ENCODE results near the gene ADIPOR2. TPM values are rescaled to one million over a fixed set of nuclear protein-coding genes. Genes with fewer than 3 reads are reported as not detected.

Gene ADIPOR2
- polyA plus RNA-seq, 2 of the 4 experiments (the other 2 are of a cell fraction), result 60.4 to 65.4 TPM

- Histone ChIP-seq H3K9me3 (no peaks in the 10 kb centered on the region), H3K4me3 (no peak overlapping the region), H3K27ac (no peak overlapping the region), H3K4me2 (no peak overlapping the region), H3K4me1 (peaks cover 10% of the 10 kb centered on the region)
- WGBS (ENCODE audit: missing lambda C conversion rate), result 85% methylated on average over 6 of the region's 6 CpGs
- no peak for ATAC-seq
- CTCF ChIA-PET, result interaction anchor here (0.5 to 14.6 kb wide), 9 partner anchors 9 to 784 kb away, joined by 3 to 324 read pairs (median 3); no protein-coding TSS in a partner anchor
- TF ChIP-seq EHMT2 (IDR thresholded peaks at IDR 0.05; ENCODE audit: low read depth) (no peak), ZNF302 (CRISPR knock-in tag; IDR thresholded peaks at IDR 0.05) (no peak), HOXB13 (CRISPR knock-in tag; IDR thresholded peaks at IDR 0.05; ENCODE audit: low read depth) (no peak), ZFP36 (IDR thresholded peaks at IDR 0.05; ENCODE audit: borderline replicate concordance, partially characterized antibody) (no peak), HOXB5 (CRISPR knock-in tag; IDR thresholded peaks at IDR 0.05) (no peak), PBX3 (IDR thresholded peaks at IDR 0.05) (no peak), ZSCAN20 (CRISPR knock-in tag; IDR thresholded peaks at IDR 0.05) (no peak), HEYL (CRISPR knock-in tag; IDR thresholded peaks at IDR 0.05) (no peak), TFCP2L1 (CRISPR knock-in tag; IDR thresholded peaks at IDR 0.05) (no peak), JUN (IDR thresholded peaks at IDR 0.05) (no peak)
- POLR2A ChIA-PET, result no interaction called here
- DNase-seq (ENCODE audit: low read depth in 1 of 2, low spot score in 1 of 2), result no peak
- FAIRE-seq, result no peak
These were observed 107.8 kb downstream of the ADIPOR2 start for GRCh38 chr12:1798641-1799020.

GRCh38 chr12:1799051-1799881 lies 108.4 kb downstream of the ADIPOR2 start:
- TF ChIP-seq RFX5 (IDR thresholded peaks at IDR 0.05), result no peak
- no peak for TF ChIP-seq ELK1 (IDR thresholded peaks at IDR 0.05; ENCODE audit: low read depth, low read length)
- no peak for TF ChIP-seq ZC3H11A (IDR thresholded peaks at IDR 0.05)
- TF ChIP-seq POLR2AphosphoS2 (conservative IDR thresholded peaks at IDR 0.05; ENCODE audit: low read length), result no peak
- no peak for TF ChIP-seq EHMT2 (IDR thresholded peaks at IDR 0.05; ENCODE audit: low read depth)
- no peak for TF ChIP-seq BHLHE40 (IDR thresholded peaks at IDR 0.05; ENCODE audit: low read depth, low read length)
- FAIRE-seq (no peak), ATAC-seq (no peak), DNase-seq (ENCODE audit: low read depth in 1 of 2, low spot score in 1 of 2) (no peak)
- Histone ChIP-seq H3K4me2 (no peak overlapping the region), H3K4me3 (no peak overlapping the region), H3K9me3 (no peaks in the 10 kb centered on the region), H3K27ac (no peak overlapping the region), H3K4me1 (peaks cover 10% of the 10 kb centered on the region)
- POLR2A ChIA-PET, result no interaction called here
- CTCF ChIA-PET, result interaction anchor here (0.8 to 14.6 kb wide), 10 partner anchors 8 to 784 kb away, joined by 3 to 324 read pairs (median 3); no protein-coding TSS in a partner anchor
- whole genome bisulfite sequencing (ENCODE audit: missing lambda C conversion rate), result 82% methylated on average over 21 of the region's 21 CpGs

GRCh38 chr12:1799882-1800400 lies 109.1 kb downstream of the ADIPOR2 start:
- no peak for ATAC-seq
- WGBS (ENCODE audit: missing lambda C conversion rate), result 54% methylated on average over 11 of the region's 12 CpGs
- no peak overlapping the region for H3K4me2 ChIP-seq
- no peak for DNase-seq (ENCODE audit: low read depth in 1 of 2, low spot score in 1 of 2)
- H3K4me3 ChIP-seq, result no peak overlapping the region
- peaks cover 13% of the 10 kb centered on the region for H3K4me1 ChIP-seq
- no peak overlapping the region for H3K27ac ChIP-seq
- ChIA-PET POLR2A (no interaction called here), CTCF (interaction anchor here (0.6 to 14.6 kb wide), 5 partner anchors 9 to 783 kb away, joined by 3 to 324 read pairs (median 3); no protein-coding TSS in a partner anchor)
- H3K9me3 ChIP-seq, result no peaks in the 10 kb centered on the region
- no peak for FAIRE-seq
- TF ChIP-seq HDAC2 (IDR thresholded peaks at IDR 0.05) (no peak), CBX2 (IDR thresholded peaks at IDR 0.05; ENCODE audit: borderline replicate concordance, low read depth) (no peak), TFCP2L1 (CRISPR knock-in tag; IDR thresholded peaks at IDR 0.05) (no peak), CHD4 (IDR thresholded peaks at IDR 0.05; ENCODE audit: borderline replicate concordance) (no peak), CTCF (IDR thresholded peaks at IDR 0.05) (no peak), NPAS2 (CRISPR knock-in tag; IDR thresholded peaks at IDR 0.05; ENCODE audit: borderline replicate concordance) (no peak), CBX8 (IDR thresholded peaks at IDR 0.05) (no peak), HOXB5 (CRISPR knock-in tag; IDR thresholded peaks at IDR 0.05) (no peak), JUNB (IDR thresholded peaks at IDR 0.05) (no peak), MYC (IDR thresholded peaks at IDR 0.05; ENCODE audit: borderline replicate concordance, low read length) (no peak), GATA3 (IDR thresholded peaks at IDR 0.05; ENCODE audit: borderline replicate concordance) (no peak), CHD2 (IDR thresholded peaks at IDR 0.05; ENCODE audit: low read length, partially characterized antibody) (no peak), HMGXB4 (CRISPR knock-in tag; IDR thresholded peaks at IDR 0.05; ENCODE audit: borderline replicate concordance) (no peak), FOSB (CRISPR knock-in tag; IDR thresholded peaks at IDR 0.05) (no peak), KDM1A (IDR thresholded peaks at IDR 0.05; ENCODE audit: low read depth) (no peak), KDM5A (IDR thresholded peaks at IDR 0.05) (no peak), BHLHE40 (IDR thresholded peaks at IDR 0.05; ENCODE audit: low read depth, low read length) (no peak)
